DOHH2 (cell line): ENCODE measurements around the gene POMZP3.
"Not testable (repeated sequence)": the region's sequence is repeated elsewhere in the genome, so short reads cannot be mapped to it uniquely, and the experiment has no call there.

Source experiments
- H3F3A ChIP-seq: fragments of 200-600 bp; sonication (generic), shearing (Covaris generic); 2 replicates; pipeline ENCODE4 v1.6.0; 2016; ENCODE audit warnings: antibody characterized with exemption, mild to moderate bottlenecking; ENCODE audit not compliant: control insufficient read depth, insufficient read depth
- H3K27ac ChIP-seq: fragments of 200-600 bp; sonication (generic); 2 replicates; pipeline ENCODE4 v1.5.1; 2014; ENCODE audit warnings: low read depth, mild to moderate bottlenecking, low read length, moderate library complexity
- H3K27me3 ChIP-seq: fragments of 200-600 bp; sonication (generic); 2 replicates; pipeline ENCODE4 v1.6.1; 2014; ENCODE audit warnings: mild to moderate bottlenecking, low read length, mixed read lengths; ENCODE audit not compliant: control insufficient read depth
- H3K36me3 ChIP-seq: fragments of 200-600 bp; sonication (generic); 2 replicates; pipeline ENCODE4 v1.6.1; 2014; ENCODE audit warnings: mild to moderate bottlenecking, low read length, moderate library complexity, mixed read lengths; ENCODE audit not compliant: control insufficient read depth
- H3K4me1 ChIP-seq: fragments of 200-600 bp; sonication (generic); 2 replicates; pipeline ENCODE4 v1.6.1; 2014; ENCODE audit warnings: mild to moderate bottlenecking, low read length, mixed read lengths; ENCODE audit not compliant: control insufficient read depth
- H3K4me2 ChIP-seq: fragments of 200-600 bp; sonication (generic); 2 replicates; pipeline ENCODE4 v1.6.0; 2014; ENCODE audit warnings: mild to moderate bottlenecking, low read length, moderate library complexity
- H3K4me3 ChIP-seq: fragments of 200-600 bp; sonication (generic); 2 replicates; pipeline ENCODE4 v1.5.1; 2014; ENCODE audit warnings: mild to moderate bottlenecking, low read length, mixed read lengths
- H3K79me2 ChIP-seq: fragments of 200-600 bp; sonication (generic); 2 replicates; pipeline ENCODE4 v1.6.1; 2014; ENCODE audit warnings: mild to moderate bottlenecking, low read length, mixed read lengths; ENCODE audit not compliant: control insufficient read depth
- H3K9me2 ChIP-seq: fragments of 200-600 bp; sonication (generic); replicated peaks from 2 replicates; pipeline ENCODE4 v1.6.1; 2014; ENCODE audit warnings: mild to moderate bottlenecking, low read length, mixed read lengths; ENCODE audit not compliant: control insufficient read depth
- H3K9me3 ChIP-seq: fragments of 200-600 bp; sonication (generic); 2 replicates; pipeline ENCODE4 v1.6.1; 2014; ENCODE audit warnings: antibody characterized with exemption, low read length, mixed read lengths; ENCODE audit not compliant: control insufficient read depth, insufficient read depth
- H4K20me1 ChIP-seq: fragments of 200-600 bp; sonication (generic); 2 replicates; pipeline ENCODE4 v1.6.0; 2014; ENCODE audit warnings: low read depth, mild to moderate bottlenecking, antibody characterized with exemption, low read length, moderate library complexity; ENCODE audit not compliant: control insufficient read depth, insufficient read depth

Gene POMZP3

DNA sequence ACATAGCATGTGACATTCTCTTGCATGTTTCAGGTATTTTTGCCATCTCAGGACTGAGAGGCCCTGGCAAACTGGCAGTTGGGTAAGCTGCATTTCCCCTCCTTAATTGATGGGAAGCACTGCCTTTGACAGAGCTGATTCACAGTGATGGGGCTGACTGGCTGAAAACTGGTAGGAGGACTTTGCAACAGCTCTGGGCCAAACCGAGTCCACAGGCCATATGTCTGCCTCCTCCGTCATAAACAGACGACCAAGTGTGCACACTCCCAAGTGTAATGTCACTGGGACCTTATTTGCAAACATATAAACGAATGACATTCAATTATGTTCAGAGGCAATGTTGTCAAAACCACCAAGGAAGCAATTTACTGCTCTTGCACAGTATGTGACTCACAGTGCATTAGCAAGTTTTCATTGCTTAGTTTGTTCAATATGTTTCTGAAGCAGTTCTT, 56.7 kb downstream of the POMZP3 start:
- H3K4me1 ChIP-seq, H3F3A ChIP-seq, H3K9me3 ChIP-seq, H4K20me1 ChIP-seq, H3K4me3 ChIP-seq, H3K27ac ChIP-seq, H3K4me2 ChIP-seq, H3K27me3 ChIP-seq, H3K9me2 ChIP-seq: not testable (repeated sequence)
- peaks cover 11% of the 10 kb centered on the region for H3K36me3 ChIP-seq
- peaks cover 34% of the 10 kb centered on the region for H3K79me2 ChIP-seq

DNA sequence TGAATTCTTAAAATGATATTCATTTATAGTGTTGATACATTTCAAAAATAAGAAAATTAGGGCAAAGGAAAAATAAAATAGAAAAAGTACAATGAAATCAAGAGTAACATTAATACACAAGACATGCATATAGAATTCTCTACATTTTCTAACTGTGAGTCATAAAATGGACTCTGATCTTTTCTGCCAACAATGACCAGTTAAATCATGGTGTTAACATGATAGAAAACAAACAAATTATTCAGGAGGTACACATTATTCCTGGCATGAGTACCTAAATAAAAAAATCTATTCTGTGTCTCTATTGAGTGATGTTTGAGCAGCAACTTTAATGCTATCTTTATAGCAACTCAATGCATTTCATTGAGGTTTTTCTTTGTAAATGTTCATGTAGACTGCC, 58.3 kb downstream of the POMZP3 start:
- H3F3A ChIP-seq: not testable (repeated sequence)

GRCh38 chr7:76567753-76568152, 59.3 kb downstream of the POMZP3 start:
- H3K9me3 ChIP-seq: not testable (repeated sequence)
- peaks cover 47% of the 10 kb centered on the region for H3K79me2 ChIP-seq

More for the DNA sequence above, 58.3 kb downstream of the POMZP3 start:
- H3K9me2 ChIP-seq, H4K20me1 ChIP-seq, H3K27ac ChIP-seq, H3K4me3 ChIP-seq, H3K4me1 ChIP-seq, H3K9me3 ChIP-seq, H3K4me2 ChIP-seq, H3K27me3 ChIP-seq: not testable (repeated sequence)
- Histone ChIP-seq H3K79me2 (peaks cover 43% of the 10 kb centered on the region), H3K36me3 (peaks cover 11% of the 10 kb centered on the region)

GRCh38 chr7:76567311-76567710, 59.8 kb downstream of the POMZP3 start:
- not testable (repeated sequence) for H3K27ac ChIP-seq, H4K20me1 ChIP-seq, H3K9me2 ChIP-seq, H3K4me1 ChIP-seq, H3K27me3 ChIP-seq, H3F3A ChIP-seq, H3K4me2 ChIP-seq, H3K9me3 ChIP-seq, H3K4me3 ChIP-seq
- peaks cover 11% of the 10 kb centered on the region for H3K36me3 ChIP-seq
- peaks cover 44% of the 10 kb centered on the region for H3K79me2 ChIP-seq

More at GRCh38 chr7:76567753-76568152, 59.3 kb downstream of the POMZP3 start:
- not testable (repeated sequence) for H3K27me3 ChIP-seq, H4K20me1 ChIP-seq, H3K4me2 ChIP-seq, H3K4me3 ChIP-seq, H3K4me1 ChIP-seq, H3F3A ChIP-seq, H3K9me2 ChIP-seq, H3K27ac ChIP-seq
- peaks cover 11% of the 10 kb centered on the region for H3K36me3 ChIP-seq

DNA sequence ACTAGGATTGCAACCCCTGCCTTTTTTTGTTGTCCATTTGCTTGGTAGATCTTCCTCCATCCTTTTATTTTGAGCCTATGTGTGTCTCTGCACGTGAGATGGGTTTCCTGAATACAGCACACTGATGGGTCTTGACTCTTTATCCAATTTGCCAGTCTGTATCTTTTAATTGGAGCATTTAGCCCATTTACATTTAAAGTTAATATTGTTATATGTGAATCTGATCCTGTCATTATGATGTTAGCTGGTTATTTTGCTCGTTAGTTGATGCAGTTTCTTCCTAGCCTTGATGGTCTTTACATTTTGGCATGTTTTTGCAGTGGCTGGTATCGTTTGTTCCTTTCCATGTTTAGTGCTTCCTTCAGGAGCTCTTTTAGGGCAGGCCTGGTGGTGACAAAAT, 62.1 kb downstream of the POMZP3 start:
- not testable (repeated sequence) for H3K9me3 ChIP-seq, H3F3A ChIP-seq, H3K36me3 ChIP-seq, H3K4me3 ChIP-seq, H3K27ac ChIP-seq, H3K4me2 ChIP-seq, H4K20me1 ChIP-seq, H3K27me3 ChIP-seq, H3K9me2 ChIP-seq, H3K4me1 ChIP-seq
- H3K79me2 ChIP-seq: peaks cover 60% of the 10 kb centered on the region

DNA sequence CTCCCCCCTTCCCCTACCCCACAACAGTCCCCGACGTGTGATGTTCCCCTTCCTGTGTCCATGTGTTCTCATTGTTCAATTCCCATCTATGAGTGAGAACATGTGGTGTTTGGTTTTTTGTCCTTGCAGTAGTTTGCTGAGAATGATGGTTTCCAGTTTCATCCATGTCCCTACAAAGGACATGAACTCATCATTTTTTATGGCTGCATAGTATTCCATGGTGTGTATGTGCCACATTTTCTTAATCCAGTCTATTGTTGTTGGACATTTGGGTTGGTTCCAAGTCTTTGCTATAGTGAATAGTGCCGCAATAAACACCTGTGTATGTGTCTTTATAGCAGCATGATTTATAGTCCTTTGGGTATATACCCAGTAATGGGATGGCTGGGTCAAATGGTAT, 65.7 kb downstream of the POMZP3 start:
- H3K9me2 ChIP-seq, H4K20me1 ChIP-seq, H3F3A ChIP-seq, H3K27ac ChIP-seq, H3K27me3 ChIP-seq, H3K4me2 ChIP-seq, H3K9me3 ChIP-seq, H3K4me3 ChIP-seq, H3K4me1 ChIP-seq: not testable (repeated sequence)
- Histone ChIP-seq H3K36me3 (peaks cover 11% of the 10 kb centered on the region), H3K79me2 (peaks cover 59% of the 10 kb centered on the region)

DNA sequence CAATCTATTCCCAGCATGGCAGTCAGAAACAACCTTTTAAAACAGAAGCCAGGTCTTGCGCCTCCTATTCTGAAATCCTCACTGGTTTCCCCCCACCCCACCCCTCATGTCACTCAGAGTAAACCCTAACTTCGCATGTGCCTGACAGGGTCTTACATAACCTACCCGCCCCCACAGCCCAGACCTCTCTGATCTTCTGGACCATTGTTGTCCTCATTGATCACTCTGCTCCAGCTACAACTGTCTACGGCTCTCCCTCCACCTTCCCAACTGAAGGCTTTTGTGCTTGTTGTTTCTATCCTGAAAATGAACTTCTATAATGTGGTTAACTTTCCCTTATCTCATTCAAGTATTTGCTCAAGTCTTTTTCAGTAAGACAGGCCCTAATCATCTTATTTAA, 66.9 kb downstream of the POMZP3 start:
- H3K4me3 ChIP-seq, H3K27ac ChIP-seq, H4K20me1 ChIP-seq, H3K4me2 ChIP-seq, H3K4me1 ChIP-seq, H3F3A ChIP-seq, H3K27me3 ChIP-seq, H3K9me3 ChIP-seq, H3K9me2 ChIP-seq: not testable (repeated sequence)
- Histone ChIP-seq H3K36me3 (peaks cover 17% of the 10 kb centered on the region), H3K79me2 (peaks cover 62% of the 10 kb centered on the region)
